Measurements from ENCODE around the gene MPZ. TPM values are rescaled to one million over a fixed set of nuclear protein-coding genes. Genes with fewer than 3 reads are reported as not detected.
"Not testable (repeated sequence)": the region's sequence is repeated elsewhere in the genome, so short reads cannot be mapped to it uniquely, and the experiment has no call there.

Gene MPZ
- total RNA-seq, 2 donors from 2014 or later, result 3.6 to 6.6 TPM

GRCh38 chr1:161324020-161324419 is 14.3 kb upstream of the MPZ start:
- peaks cover 0 to 7% of the 10 kb centered on the region in 2 donors for H3K36me3 ChIP-seq (replicated peaks in 1 of 2; ENCODE audit: insufficient read depth in 1 of 2, low read depth in 2 of 2)

GRCh38 chr1:161315841-161316674 is 6.3 kb upstream of the MPZ start:
- intact Hi-C loops (cut with DNase I), result not testable (repeated sequence)

More at GRCh38 chr1:161324020-161324419, 14.3 kb upstream of the MPZ start:
- Histone ChIP-seq H3K9me3 (no peaks in the 10 kb centered on the region), H3K4me1 (peaks cover 6% of the 10 kb centered on the region), H3K4me3 (no peak overlapping the region), H3K27me3 (no peaks in the 10 kb centered on the region), H3K27ac (no peak overlapping the region)
- TF ChIP-seq POLR2A (IDR thresholded peaks at IDR 0.05) (no peak), CTCF (IDR thresholded peaks at IDR 0.05) (no peak)
- 83 to 85% methylated on average over 4 of the region's 4 CpGs for WGBS, 2 donors
- ATAC-seq, result no peak
- intact Hi-C loops (cut with DNase I), result no loop called here
- DNase-seq, result no peak

GRCh38 chr1:161314201-161314981 is 4.6 kb upstream of the MPZ start, which contains the start of gene SDHC:
SDHC (plus strand) TSS chr1:161314381; CDS start chr1:161314406, 25 bp downstream.
- 0 to 1% methylated on average over 28 to 41 of the region's 45 CpGs for WGBS, 2 donors
- Histone ChIP-seq H3K27me3 (no peaks in the 10 kb centered on the region), H3K4me3 (peak within 1 kb of the TSS; percentile 46 to 80), H3K9me3 (no peaks in the 10 kb centered on the region), H3K4me1 (peaks cover 41% of the 10 kb centered on the region), H3K27ac (peak within 1 kb of the TSS; percentile 62 to 93 (median 90)), H3K36me3 (replicated peaks in 1 of 2; ENCODE audit: insufficient read depth in 1 of 2, low read depth in 2 of 2) (no peaks in the 10 kb centered on the region)
- ATAC-seq (peak; percentile 99), DNase-seq (peak; percentile 88 to 91 (median 90))
- TF ChIP-seq CTCF (IDR thresholded peaks at IDR 0.05), result peak in 1 of 7 experiments; percentile 7
- peak; percentile 65 to 93 (median 90) for TF ChIP-seq POLR2A (IDR thresholded peaks at IDR 0.05)
- intact Hi-C loops (cut with DNase I), result no loop called here

More at GRCh38 chr1:161315841-161316674, 6.3 kb upstream of the MPZ start:
- not testable (repeated sequence) for H3K9me3 ChIP-seq; DNase-seq; H3K4me3 ChIP-seq; H3K27me3 ChIP-seq; H3K27ac ChIP-seq; ATAC-seq; H3K36me3 ChIP-seq (replicated peaks in 1 of 2; ENCODE audit: insufficient read depth in 1 of 2, low read depth in 2 of 2)
- peaks cover 45% of the 10 kb centered on the region for H3K4me1 ChIP-seq
- 71 to 73% methylated on average over 17 of the region's 17 CpGs for WGBS, 2 donors

GRCh38 chr1:161313554-161314200 is 3.9 kb upstream of the MPZ start:
- Histone ChIP-seq H3K4me1 (peaks cover 36% of the 10 kb centered on the region), H3K27ac (peak overlapping the region; percentile 29 to 93 (median 90)), H3K9me3 (no peaks in the 10 kb centered on the region), H3K36me3 (replicated peaks in 1 of 2; ENCODE audit: insufficient read depth in 1 of 2, low read depth in 2 of 2) (no peaks in the 10 kb centered on the region), H3K4me3 (peak overlapping the region; percentile 46 to 80), H3K27me3 (no peaks in the 10 kb centered on the region)
- TF ChIP-seq POLR2A (IDR thresholded peaks at IDR 0.05), result no peak
- no peak for TF ChIP-seq CTCF (IDR thresholded peaks at IDR 0.05)
- 23 to 24% methylated on average over 28 of the region's 28 CpGs for WGBS, 2 donors
- DNase-seq (peak in 1 of 4 donors; percentile 17), ATAC-seq (no peak)
- intact Hi-C loops (cut with DNase I), result no loop called here
